ENCODE measurements around the gene C6orf15. TPM values are rescaled to one million over a fixed set of nuclear protein-coding genes. Genes with fewer than 3 reads are reported as not detected.

C6orf15 gene
- total and polyA plus RNA-seq, 2 donors from 2014 or later: not detected

GRCh38 chr6:31114541-31114878, 2.1 kb upstream of the C6orf15 start, which contains the start of gene PSORS1C1:
PSORS1C1 (plus strand) TSS chr6:31114800; CDS start chr6:31129633, 14,833 bp downstream.
- no peak within 1 kb of the TSS for H3K4me3 ChIP-seq (ENCODE audit: low read length in 3 of 3)
- intact Hi-C loops (cut with DNase I): no loop called here
- peaks cover 0 to 2% (median 0%) of the 10 kb centered on the region in 3 donors for H3K4me1 ChIP-seq (ENCODE audit: control insufficient read depth in 2 of 3, insufficient read depth in 2 of 3, low read depth in 1 of 3, low read length in 3 of 3)
- H3K9ac ChIP-seq (ENCODE audit: low read length in 3 of 3): no peak within 1 kb of the TSS
- no peaks in the 10 kb centered on the region for H3K36me3 ChIP-seq (ENCODE audit: control insufficient read depth in 2 of 3, insufficient read depth in 3 of 3, low read length in 3 of 3)
- no peaks in the 10 kb centered on the region for H3K9me3 ChIP-seq (ENCODE audit: control insufficient read depth in 2 of 3, insufficient read depth in 1 of 3, low read length in 3 of 3)
- peak in 2 of 5 donors; percentile 21 to 85 for DNase-seq
- no peaks in the 10 kb centered on the region for H3K27me3 ChIP-seq (ENCODE audit: control insufficient read depth, insufficient read depth, low read length)
- no peak for TF ChIP-seq CTCF (IDR thresholded peaks at IDR 0.05; ENCODE audit: borderline replicate concordance, extremely low read depth, insufficient read depth)
- no peak within 1 kb of the TSS for H3K27ac ChIP-seq (ENCODE audit: low read depth in 2 of 2, low read length in 2 of 2)
- no peak for FAIRE-seq

GRCh38 chr6:31113861-31114540, 1.6 kb upstream of the C6orf15 start:
- Histone ChIP-seq H3K9ac (ENCODE audit: low read length in 3 of 3) (no peak overlapping the region), H3K4me3 (ENCODE audit: low read length in 3 of 3) (no peak overlapping the region), H3K4me1 (ENCODE audit: control insufficient read depth in 2 of 3, insufficient read depth in 2 of 3, low read depth in 1 of 3, low read length in 3 of 3) (peaks cover 0 to 2% (median 0%) of the 10 kb centered on the region in 3 donors), H3K27me3 (ENCODE audit: control insufficient read depth, insufficient read depth, low read length) (no peaks in the 10 kb centered on the region), H3K9me3 (ENCODE audit: control insufficient read depth in 2 of 3, insufficient read depth in 1 of 3, low read length in 3 of 3) (no peaks in the 10 kb centered on the region), H3K27ac (ENCODE audit: low read depth in 2 of 2, low read length in 2 of 2) (no peak overlapping the region), H3K36me3 (ENCODE audit: control insufficient read depth in 2 of 3, insufficient read depth in 3 of 3, low read length in 3 of 3) (no peaks in the 10 kb centered on the region)
- DNase-seq (no peak), FAIRE-seq (no peak)
- TF ChIP-seq CTCF (IDR thresholded peaks at IDR 0.05; ENCODE audit: borderline replicate concordance, extremely low read depth, insufficient read depth): no peak
- intact Hi-C loops (cut with DNase I): no loop called here

GRCh38 chr6:31111712-31112111, 663 bp downstream of the C6orf15 start:
- intact Hi-C loops (cut with DNase I): no loop called here

More at GRCh38 chr6:31111712-31112111, 663 bp downstream of the C6orf15 start:
- no peak overlapping the region for H3K4me3 ChIP-seq (ENCODE audit: low read length in 3 of 3)
- FAIRE-seq (no peak), DNase-seq (no peak)
- no peaks in the 10 kb centered on the region for H3K27me3 ChIP-seq (ENCODE audit: control insufficient read depth, insufficient read depth, low read length)
- no peaks in the 10 kb centered on the region for H3K36me3 ChIP-seq (ENCODE audit: control insufficient read depth in 2 of 3, insufficient read depth in 3 of 3, low read length in 3 of 3)
- no peak overlapping the region for H3K9ac ChIP-seq (ENCODE audit: low read length in 3 of 3)
- H3K4me1 ChIP-seq (ENCODE audit: control insufficient read depth in 2 of 3, insufficient read depth in 2 of 3, low read depth in 1 of 3, low read length in 3 of 3): peaks cover 0 to 2% (median 0%) of the 10 kb centered on the region in 3 donors
- no peak overlapping the region for H3K27ac ChIP-seq (ENCODE audit: low read depth in 2 of 2, low read length in 2 of 2)
- no peaks in the 10 kb centered on the region for H3K9me3 ChIP-seq (ENCODE audit: control insufficient read depth in 2 of 3, insufficient read depth in 1 of 3, low read length in 3 of 3)
- no peak for TF ChIP-seq CTCF (IDR thresholded peaks at IDR 0.05; ENCODE audit: borderline replicate concordance, extremely low read depth, insufficient read depth)
